ENCODE data around the gene RAD51B. TPM values are rescaled to one million over a fixed set of nuclear protein-coding genes. Genes with fewer than 3 reads are reported as not detected.

The RAD51B gene
- total RNA-seq, 5 donors from 2014 or later (not counting 1 experiment from before 2014, with no cell fraction given), result 25.4 to 47.9 (median 30.0) TPM

DNA sequence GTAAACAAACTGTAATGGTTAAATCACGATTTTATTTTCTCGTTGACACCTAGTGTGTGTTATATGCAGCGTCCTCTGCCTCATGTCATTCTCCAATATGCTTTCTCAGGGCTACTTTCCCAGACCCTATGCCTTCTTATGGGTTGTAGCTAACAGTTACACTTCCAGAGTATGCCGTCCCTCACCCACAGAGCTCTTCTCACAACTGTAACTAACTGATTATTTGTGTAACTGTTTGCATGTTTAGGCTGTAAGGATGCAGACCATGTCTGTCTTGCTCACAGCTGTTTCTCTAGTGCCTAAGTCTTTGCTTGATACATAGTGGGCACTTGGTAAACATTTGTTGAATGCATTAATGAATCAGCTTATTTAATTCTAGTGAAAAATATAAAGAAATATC, 555.8 kb downstream of the RAD51B start:
- POLR2A ChIA-PET, result interaction anchor here (0.6 kb wide), 3 partner anchors 13 to 188 kb away, joined by 3 read pairs; no protein-coding TSS in a partner anchor
- H3K27ac Mint-ChIP-seq, result peak overlapping the region; percentile 46 to 48

DNA sequence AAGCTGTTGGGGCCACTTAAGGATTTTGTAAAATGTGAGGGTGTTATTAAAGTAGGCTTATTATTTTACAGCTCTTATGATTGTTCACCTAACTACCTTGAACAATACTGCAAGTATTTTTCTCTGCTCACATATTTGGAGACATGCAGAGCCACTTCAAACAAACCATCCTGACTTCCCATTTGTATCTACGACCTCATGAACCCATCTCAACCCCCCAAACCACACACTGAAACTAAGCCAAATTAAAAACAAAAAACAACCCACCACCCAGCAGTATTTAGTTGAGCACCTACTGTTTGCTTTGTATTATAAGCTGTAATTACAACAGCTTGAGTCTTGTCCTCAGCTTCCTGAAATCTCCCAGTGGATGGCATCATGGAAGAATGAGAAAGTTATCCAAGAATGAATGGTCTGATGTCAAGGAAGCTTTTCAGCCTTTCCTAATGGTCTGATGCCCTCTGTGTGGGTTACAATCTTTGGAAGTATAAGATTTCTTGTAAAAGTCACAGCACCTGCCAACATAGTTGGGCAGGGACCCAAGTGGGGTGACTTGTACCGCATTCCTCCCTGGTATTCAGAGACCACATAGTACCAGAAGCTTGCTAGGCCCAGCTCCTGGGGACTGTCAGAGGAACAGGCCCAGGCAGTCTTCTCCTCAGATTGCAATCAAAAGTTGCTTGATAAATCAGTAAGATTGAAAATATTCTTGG, 556.6 kb downstream of the RAD51B start:
- Mint-ChIP-seq H3K36me3 (peaks cover 4% of the 10 kb centered on the region), H3K4me1 (peaks cover 73 to 76% (median 75%) of the 10 kb centered on the region in 3 donors), H3K4me3 (peak overlapping the region in 1 of 3 donors; percentile 45), H3K27me3 (no peaks in the 10 kb centered on the region), H3K9me3 (no peaks in the 10 kb centered on the region), H3K27ac (peak overlapping the region; percentile 56 to 57)
- peak in 2 of 4 experiments; percentile 47 to 50 for ATAC-seq (replicated peaks in 1 of 4)
- no peak for DNase-seq
- peaks cover 33 to 68% of the 10 kb centered on the region in 2 experiments for H3K4me1 ChIP-seq (ENCODE audit: control insufficient read depth in 1 of 2, extremely low read depth in 1 of 2, insufficient read depth in 2 of 2, low read length in 2 of 2)
- H3K4me3 ChIP-seq (ENCODE audit: control insufficient read depth in 1 of 2, extremely low read depth in 1 of 2, low read length in 1 of 2), result no peak overlapping the region
- H3K36me3 ChIP-seq (ENCODE audit: control insufficient read depth in 2 of 2, extremely low read depth in 1 of 2, insufficient read depth in 1 of 2, low read length in 1 of 2), result no peaks in the 10 kb centered on the region
- ChIA-PET POLR2A (interaction anchor here in 1 of 2 donors (0.6 kb wide), 2 partner anchors 12 to 33 kb away, joined by 3 read pairs; no protein-coding TSS in a partner anchor), CTCF (interaction anchor here in 1 of 2 donors (1.0 kb wide), 1 partner anchor 129 kb away, joined by 3 read pairs; no protein-coding TSS in a partner anchor)
- no peaks in the 10 kb centered on the region for H3K9me3 ChIP-seq
- H3K27me3 ChIP-seq (replicated peaks in 1 of 2; ENCODE audit: control insufficient read depth in 2 of 2, extremely low read depth in 1 of 2, insufficient read depth in 2 of 2, low read length in 1 of 2), result no peaks in the 10 kb centered on the region
- WGBS (ENCODE audit: insufficient coverage), result 100% methylated on average over 1 of the region's 2 CpGs
- no peak overlapping the region for H3K27ac ChIP-seq (ENCODE audit: low read length)

More for the DNA sequence above, 555.8 kb downstream of the RAD51B start:
- Mint-ChIP-seq H3K27me3 (no peaks in the 10 kb centered on the region), H3K4me1 (peaks cover 72 to 77% (median 74%) of the 10 kb centered on the region in 3 donors), H3K4me3 (peak overlapping the region in 1 of 3 donors; percentile 45), H3K36me3 (peaks cover 4% of the 10 kb centered on the region), H3K9me3 (no peaks in the 10 kb centered on the region)
- Histone ChIP-seq H3K4me1 (ENCODE audit: control insufficient read depth in 1 of 2, extremely low read depth in 1 of 2, insufficient read depth in 2 of 2, low read length in 2 of 2) (peaks cover 33 to 66% of the 10 kb centered on the region in 2 experiments), H3K4me3 (ENCODE audit: control insufficient read depth in 1 of 2, extremely low read depth in 1 of 2, low read length in 1 of 2) (no peak overlapping the region), H3K36me3 (ENCODE audit: control insufficient read depth in 2 of 2, extremely low read depth in 1 of 2, insufficient read depth in 1 of 2, low read length in 1 of 2) (no peaks in the 10 kb centered on the region), H3K27me3 (replicated peaks in 1 of 2; ENCODE audit: control insufficient read depth in 2 of 2, extremely low read depth in 1 of 2, insufficient read depth in 2 of 2, low read length in 1 of 2) (no peaks in the 10 kb centered on the region), H3K9me3 (no peaks in the 10 kb centered on the region), H3K27ac (ENCODE audit: low read length) (no peak overlapping the region)
- CTCF ChIA-PET, result no interaction called here
- no peak for DNase-seq
- no peak for ATAC-seq (replicated peaks in 1 of 4)
- no CpG with 5 or more reads among the region's 4 CpGs for WGBS (ENCODE audit: insufficient coverage)

DNA sequence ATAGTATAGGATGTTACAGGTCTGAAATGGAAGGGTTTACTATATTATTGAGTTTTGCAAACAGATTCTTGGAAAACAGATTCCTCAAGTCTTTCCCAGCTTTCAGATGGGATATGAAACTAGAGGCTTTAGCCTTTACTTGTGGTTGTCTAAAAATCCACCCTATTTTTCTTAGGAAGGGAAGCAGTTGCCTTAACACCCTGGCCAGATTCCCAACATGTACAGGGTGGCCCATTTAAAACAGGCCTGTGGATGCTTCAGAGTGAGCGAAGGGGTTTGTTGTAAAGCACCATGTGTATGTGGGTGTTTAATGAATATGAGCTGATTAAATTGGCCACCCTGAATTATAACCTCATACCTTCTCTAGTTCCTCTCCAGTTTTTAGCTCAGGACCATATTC, 557.4 kb downstream of the RAD51B start:
- Histone ChIP-seq H3K27me3 (replicated peaks in 1 of 2; ENCODE audit: control insufficient read depth in 2 of 2, extremely low read depth in 1 of 2, insufficient read depth in 2 of 2, low read length in 1 of 2) (no peaks in the 10 kb centered on the region), H3K36me3 (ENCODE audit: control insufficient read depth in 2 of 2, extremely low read depth in 1 of 2, insufficient read depth in 1 of 2, low read length in 1 of 2) (no peaks in the 10 kb centered on the region), H3K27ac (ENCODE audit: low read length) (peak overlapping the region; percentile 43), H3K4me3 (ENCODE audit: control insufficient read depth in 1 of 2, extremely low read depth in 1 of 2, low read length in 1 of 2) (no peak overlapping the region), H3K4me1 (ENCODE audit: control insufficient read depth in 1 of 2, extremely low read depth in 1 of 2, insufficient read depth in 2 of 2, low read length in 2 of 2) (peaks cover 33 to 68% of the 10 kb centered on the region in 2 experiments), H3K9me3 (no peaks in the 10 kb centered on the region)
- H3K27me3 Mint-ChIP-seq, result no peaks in the 10 kb centered on the region
- no peak for DNase-seq
- H3K36me3 Mint-ChIP-seq, result peaks cover 1% of the 10 kb centered on the region
- no peak for ATAC-seq (replicated peaks in 1 of 4)
- peak overlapping the region in 1 of 3 donors; percentile 45 for H3K4me3 Mint-ChIP-seq
- ChIA-PET CTCF (interaction anchor here in 1 of 2 donors (0.6 to 1.0 kb wide), 2 partner anchors 107 to 130 kb away, joined by 3 read pairs; no protein-coding TSS in a partner anchor), POLR2A (no interaction called here)
- H3K27ac Mint-ChIP-seq, result peak overlapping the region; percentile 85 to 90
- no CpG with 5 or more reads among the region's 1 CpG for WGBS (ENCODE audit: insufficient coverage)
- peaks cover 68 to 72% (median 70%) of the 10 kb centered on the region in 3 donors for H3K4me1 Mint-ChIP-seq
- no peaks in the 10 kb centered on the region for H3K9me3 Mint-ChIP-seq

DNA sequence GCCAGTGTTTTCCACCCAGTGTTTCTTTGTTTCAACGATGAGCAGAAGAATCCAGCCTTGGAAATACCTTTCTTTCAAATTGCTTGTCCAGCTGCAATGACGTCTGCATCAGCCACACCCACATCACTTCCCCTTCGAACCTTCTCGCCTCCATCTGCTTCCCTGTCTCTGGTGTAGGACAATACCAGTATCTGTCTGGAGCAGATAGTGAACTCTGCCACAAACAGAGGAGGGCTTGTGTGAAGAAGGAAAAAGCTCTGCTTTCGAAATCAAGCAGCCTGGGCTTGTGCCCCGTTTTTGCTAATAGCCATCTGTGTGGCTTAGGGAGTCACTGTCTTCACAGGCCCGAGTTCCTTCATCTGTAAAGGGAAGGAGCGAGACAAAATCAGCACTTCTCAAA, 557.9 kb downstream of the RAD51B start:
- Mint-ChIP-seq H3K4me3 (peak overlapping the region in 1 of 3 donors; percentile 45), H3K9me3 (no peaks in the 10 kb centered on the region), H3K4me1 (peaks cover 66 to 68% (median 68%) of the 10 kb centered on the region in 3 donors), H3K27ac (peak overlapping the region; percentile 85 to 90), H3K36me3 (no peaks in the 10 kb centered on the region), H3K27me3 (no peaks in the 10 kb centered on the region)
- no peak overlapping the region for H3K4me3 ChIP-seq (ENCODE audit: control insufficient read depth in 1 of 2, extremely low read depth in 1 of 2, low read length in 1 of 2)
- peak in 2 of 4 experiments; percentile 29 to 37 for ATAC-seq (replicated peaks in 1 of 4)
- H3K9me3 ChIP-seq, result no peaks in the 10 kb centered on the region
- peak overlapping the region; percentile 43 for H3K27ac ChIP-seq (ENCODE audit: low read length)
- peak in 3 of 35 experiments; percentile 8 to 41 (median 29) for DNase-seq
- WGBS (ENCODE audit: insufficient coverage), result 38% methylated on average over 4 of the region's 8 CpGs
- POLR2A ChIA-PET, result interaction anchor here (0.6 to 1.0 kb wide), 4 partner anchors 25 to 836 kb away, joined by 3 to 12 read pairs (median 4); no protein-coding TSS in a partner anchor
- H3K4me1 ChIP-seq (ENCODE audit: control insufficient read depth in 1 of 2, extremely low read depth in 1 of 2, insufficient read depth in 2 of 2, low read length in 2 of 2), result peaks cover 33 to 68% of the 10 kb centered on the region in 2 experiments
- CTCF ChIA-PET, result interaction anchor here in 1 of 2 donors (0.6 to 1.0 kb wide), 3 partner anchors 10 to 412 kb away, joined by 3 read pairs; no protein-coding TSS in a partner anchor
- no peaks in the 10 kb centered on the region for H3K36me3 ChIP-seq (ENCODE audit: control insufficient read depth in 2 of 2, extremely low read depth in 1 of 2, insufficient read depth in 1 of 2, low read length in 1 of 2)
- no peaks in the 10 kb centered on the region for H3K27me3 ChIP-seq (replicated peaks in 1 of 2; ENCODE audit: control insufficient read depth in 2 of 2, extremely low read depth in 1 of 2, insufficient read depth in 2 of 2, low read length in 1 of 2)

DNA sequence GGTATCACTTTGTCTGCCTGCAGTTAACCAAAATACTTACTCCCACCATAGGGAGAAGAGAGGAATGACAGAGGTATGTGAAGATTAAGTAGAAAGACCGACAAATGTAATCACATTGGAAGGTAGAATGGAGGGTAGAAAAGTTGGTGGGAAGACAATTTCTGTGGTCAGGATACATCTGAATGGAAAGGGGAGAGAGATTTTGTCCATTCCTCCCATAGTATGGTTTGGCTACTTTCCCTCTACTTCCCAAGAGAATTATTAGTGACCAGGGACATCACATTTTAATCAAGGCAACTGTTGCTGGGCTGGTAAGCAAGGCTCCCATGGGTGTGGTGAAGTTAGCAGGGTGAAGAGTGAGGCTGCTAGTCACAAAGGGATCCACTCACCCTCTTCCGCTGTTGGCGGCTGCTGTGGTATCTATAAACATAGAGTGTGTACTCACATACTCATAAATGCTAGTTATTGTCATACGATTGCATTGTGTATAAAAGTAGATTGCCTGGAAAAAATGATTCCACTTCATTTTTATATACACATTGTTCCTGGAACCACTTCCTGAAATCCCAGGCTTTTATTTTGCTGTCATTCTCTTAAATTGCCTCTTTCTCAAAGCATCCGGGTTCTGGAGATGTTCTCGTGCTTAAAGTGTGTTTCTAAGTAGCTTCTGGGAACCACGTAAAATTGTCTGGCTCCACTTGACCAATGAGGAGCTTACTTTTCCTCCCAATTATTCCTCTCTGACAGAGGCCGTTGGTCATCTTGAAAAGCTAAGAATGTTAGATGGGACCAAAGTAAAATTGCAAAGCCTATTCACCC, 560.1 kb downstream of the RAD51B start:
- no peaks in the 10 kb centered on the region for H3K36me3 ChIP-seq (ENCODE audit: control insufficient read depth in 2 of 2, extremely low read depth in 1 of 2, insufficient read depth in 1 of 2, low read length in 1 of 2)
- H3K27ac ChIP-seq (ENCODE audit: low read length), result peak overlapping the region; percentile 67
- Mint-ChIP-seq H3K9me3 (no peaks in the 10 kb centered on the region), H3K4me3 (peak overlapping the region in 1 of 3 donors; percentile 30), H3K27ac (peak overlapping the region; percentile 77 to 79), H3K36me3 (no peaks in the 10 kb centered on the region), H3K4me1 (peaks cover 59 to 62% (median 60%) of the 10 kb centered on the region in 3 donors), H3K27me3 (no peaks in the 10 kb centered on the region)
- DNase-seq (peak in 24 of 35 experiments; percentile 13 to 57 (median 27)), ATAC-seq (replicated peaks in 1 of 4) (peak; percentile 75 to 91 (median 88))
- peak overlapping the region in 1 of 2 donors; percentile 44 for H3K4me3 ChIP-seq (ENCODE audit: control insufficient read depth in 1 of 2, extremely low read depth in 1 of 2, low read length in 1 of 2)
- ChIA-PET POLR2A (no interaction called here), CTCF (no interaction called here)
- no peaks in the 10 kb centered on the region for H3K9me3 ChIP-seq
- H3K4me1 ChIP-seq (ENCODE audit: control insufficient read depth in 1 of 2, extremely low read depth in 1 of 2, insufficient read depth in 2 of 2, low read length in 2 of 2), result peaks cover 29 to 65% of the 10 kb centered on the region in 2 experiments
- WGBS (ENCODE audit: insufficient coverage), result no CpG with 5 or more reads among the region's 8 CpGs
- no peaks in the 10 kb centered on the region for H3K27me3 ChIP-seq (replicated peaks in 1 of 2; ENCODE audit: control insufficient read depth in 2 of 2, extremely low read depth in 1 of 2, insufficient read depth in 2 of 2, low read length in 1 of 2)

DNA sequence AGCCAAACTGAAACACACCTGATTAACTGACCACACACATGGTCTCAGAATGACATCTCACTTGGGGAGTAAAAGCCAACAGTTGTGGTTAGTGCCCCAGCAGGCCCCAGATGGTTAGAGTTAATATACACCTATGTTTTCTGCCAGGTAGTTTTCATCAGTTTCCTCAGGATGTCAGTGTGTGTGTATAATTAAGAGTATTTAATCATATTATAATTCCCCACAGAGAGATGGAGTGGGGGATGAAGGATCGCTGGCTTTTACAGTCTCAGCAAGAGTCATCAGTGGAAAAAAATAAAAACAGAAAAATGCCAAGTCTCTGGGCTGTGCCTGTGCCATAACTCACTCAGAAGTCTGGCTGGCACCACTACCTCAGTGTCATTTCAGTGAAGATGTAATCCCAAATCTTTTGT, 560.8 kb downstream of the RAD51B start:
- Mint-ChIP-seq H3K4me3 (no peak overlapping the region), H3K27me3 (no peaks in the 10 kb centered on the region), H3K4me1 (peaks cover 53 to 56% (median 54%) of the 10 kb centered on the region in 3 donors), H3K9me3 (no peaks in the 10 kb centered on the region), H3K27ac (peak overlapping the region; percentile 77 to 79), H3K36me3 (no peaks in the 10 kb centered on the region)
- POLR2A ChIA-PET, result no interaction called here
- Histone ChIP-seq H3K4me1 (ENCODE audit: control insufficient read depth in 1 of 2, extremely low read depth in 1 of 2, insufficient read depth in 2 of 2, low read length in 2 of 2) (peaks cover 23 to 59% of the 10 kb centered on the region in 2 experiments), H3K9me3 (no peaks in the 10 kb centered on the region), H3K27me3 (replicated peaks in 1 of 2; ENCODE audit: control insufficient read depth in 2 of 2, extremely low read depth in 1 of 2, insufficient read depth in 2 of 2, low read length in 1 of 2) (no peaks in the 10 kb centered on the region), H3K4me3 (ENCODE audit: control insufficient read depth in 1 of 2, extremely low read depth in 1 of 2, low read length in 1 of 2) (no peak overlapping the region), H3K36me3 (ENCODE audit: control insufficient read depth in 2 of 2, extremely low read depth in 1 of 2, insufficient read depth in 1 of 2, low read length in 1 of 2) (no peaks in the 10 kb centered on the region), H3K27ac (ENCODE audit: low read length) (peak overlapping the region; percentile 67)
- ATAC-seq (replicated peaks in 1 of 4) (no peak), DNase-seq (no peak)
- WGBS (ENCODE audit: insufficient coverage), result no CpG with 5 or more reads among the region's 1 CpG
- CTCF ChIA-PET, result no interaction called here
